PFSK-1 (cell line): ENCODE data around the gene ARFGAP2.

Experiments
- POLR2AphosphoS5 ChIP-seq: IDR thresholded peaks from 2 replicates; pipeline ENCODE4 v1.6.1; 2012; ENCODE audit warnings: low read depth, mild to moderate bottlenecking, control low read depth, low read length, moderate library complexity
- REST ChIP-seq, 2 experiments: IDR thresholded peaks; 2 replicates each; pipeline versions ENCODE4 v1.6.1 to v1.8.0; 2011 to 2012; ENCODE audit warnings: low read depth in 2 of 2, low read length in 2 of 2, control low read depth in 1 of 2, inconsistent platforms in 1 of 2, mild to moderate bottlenecking in 1 of 2, moderate library complexity in 1 of 2; ENCODE audit not compliant: insufficient read depth in 1 of 2
- SIN3A ChIP-seq: IDR thresholded peaks from 2 replicates; pipeline ENCODE4 v1.6.1; 2012; ENCODE audit warnings: mild to moderate bottlenecking, low read length, moderate library complexity, borderline replicate concordance; ENCODE audit not compliant: insufficient read depth

- TF ChIP-seq SIN3A (no peak), REST (IDR thresholded peaks at IDR 0.05; ENCODE audit: insufficient read depth in 1 of 2, low read depth in 2 of 2, low read length in 2 of 2) (no peak), POLR2AphosphoS5 (no peak; the same call in 1 of the 2 replicates)
These were observed 12.8 kb downstream of the ARFGAP2 start for GRCh38 chr11:47163898-47164297.
